Superior temporal gyrus (tissue), 1 donor: ENCODE data around the gene ARHGEF40.

Source experiments
- DNase-seq: peaks from one replicate; pipeline ENCODE4 v3.0.0-alpha.2; 2016; ENCODE audit errors: extremely low spot score

Gene ARHGEF40

GRCh38 chr14:21070083-21070609, at the start of gene ARHGEF40:
ARHGEF40 (plus strand) TSS chr14:21070304; CDS start chr14:21070397, 93 bp downstream.
- DNase-seq, result peak; percentile 75

- no peak for DNase-seq
Measured at GRCh38 chr14:21020977-21021545, 49.0 kb upstream of the ARHGEF40 start.

GRCh38 chr14:21022686-21023085, 47.4 kb upstream of the ARHGEF40 start:
- DNase-seq, result no peak

GRCh38 chr14:21023174-21023573, 46.9 kb upstream of the ARHGEF40 start:
- DNase-seq, result no peak

- DNase-seq, result no peak
Measured at GRCh38 chr14:21023817-21024584, 46.1 kb upstream of the ARHGEF40 start.

GRCh38 chr14:21024585-21025370, 45.3 kb upstream of the ARHGEF40 start, which contains the start of gene NDRG2:
NDRG2 (minus strand) TSS chr14:21025061; CDS start chr14:21023315, 1,746 bp downstream.
- DNase-seq, result peak; percentile 45

- DNase-seq, result peak; percentile 76
Measured at GRCh38 chr14:21025371-21026273, 44.5 kb upstream of the ARHGEF40 start.

- peak; percentile 90 for DNase-seq
Measured at GRCh38 chr14:21026274-21026987, 43.7 kb upstream of the ARHGEF40 start.

- no peak for DNase-seq
Measured at GRCh38 chr14:21026988-21027315, 43.2 kb upstream of the ARHGEF40 start.

- DNase-seq, result no peak
Measured at GRCh38 chr14:21029917-21030316, 40.2 kb upstream of the ARHGEF40 start, which contains the start of gene TPPP2. TPPP2 (plus strand) TSS chr14:21030217; CDS start chr14:21030582, 365 bp downstream.

- no peak for DNase-seq
Measured at GRCh38 chr14:21030531-21030930, 39.6 kb upstream of the ARHGEF40 start.

- no peak for DNase-seq
Measured at GRCh38 chr14:21032326-21033132, 37.6 kb upstream of the ARHGEF40 start.

- DNase-seq, result no peak
Measured at GRCh38 chr14:21033133-21033698, 36.9 kb upstream of the ARHGEF40 start.

GRCh38 chr14:21034707-21035106, 35.4 kb upstream of the ARHGEF40 start, which contains the start of gene RNASE13:
RNASE13 (minus strand) TSS chr14:21034807; CDS start chr14:21034288, 519 bp downstream.
- no peak for DNase-seq

GRCh38 chr14:21036751-21037150, 33.4 kb upstream of the ARHGEF40 start:
- DNase-seq, result no peak

GRCh38 chr14:21037156-21037555, 32.9 kb upstream of the ARHGEF40 start:
- no peak for DNase-seq

GRCh38 chr14:21038441-21039422, 31.4 kb upstream of the ARHGEF40 start:
- peak; percentile 91 for DNase-seq
